ENCODE results near the gene MYH6.

- TF ChIP-seq CTCF (IDR thresholded peaks at IDR 0.05) = no peak
- TF ChIP-seq POLR2A (IDR thresholded peaks at IDR 0.05) = no peak
These were observed 46.3 kb downstream of the MYH6 start for GRCh38 chr14:23361763-23362162.
